ENCODE data around the gene CDC34. TPM values are rescaled to one million over a fixed set of nuclear protein-coding genes. Genes with fewer than 3 reads are reported as not detected.

CDC34 gene
- total RNA-seq, 1 experiment from 2014 or later: 93.3 TPM

- POLR2A ChIA-PET (ENCODE audit: unreplicated experiment): no interaction called here
- H3K4me3 ChIP-seq: no peak overlapping the region
- no peak overlapping the region for H3K27ac ChIP-seq
- BruUV-seq (replicated peaks): no TSS peak
- H3K9me2 ChIP-seq (ENCODE audit: insufficient read depth): no peaks in the 10 kb centered on the region
- H3K79me2 ChIP-seq (ENCODE audit: low read depth): no peaks in the 10 kb centered on the region
- CTCF ChIA-PET: no interaction called here
- no peaks in the 10 kb centered on the region for H3K4me1 ChIP-seq (replicated peaks; ENCODE audit: insufficient read depth)
- no peak for TF ChIP-seq EZH2 (IDR thresholded peaks at IDR 0.05; ENCODE audit: low read depth)
- no peak for TF ChIP-seq CTCF (conservative IDR thresholded peaks at IDR 0.05)
- DNase-seq: no peak
- H3K9me3 ChIP-seq (ENCODE audit: insufficient read depth, low read depth): no peaks in the 10 kb centered on the region
- H3K27me3 ChIP-seq (ENCODE audit: insufficient read depth, low read depth): no peaks in the 10 kb centered on the region
- no peaks in the 10 kb centered on the region for H3K36me3 ChIP-seq (ENCODE audit: low read depth)
- intact Hi-C loops (cut with micrococcal nuclease; ENCODE audit: unreplicated experiment): no loop called here
- no peak overlapping the region for H2AFZ ChIP-seq
- no peaks in the 10 kb centered on the region for H4K20me1 ChIP-seq (ENCODE audit: insufficient read depth)
- H3K4me2 ChIP-seq: no peak overlapping the region
- H3F3A ChIP-seq (ENCODE audit: insufficient read depth, low read depth): peaks cover 10% of the 10 kb centered on the region; the same call in 1 of the 2 replicates
Observed at GRCh38 chr19:517721-518597, 13.6 kb upstream of the CDC34 start.

- intact Hi-C loops (cut with micrococcal nuclease; ENCODE audit: unreplicated experiment): no loop called here
- no peaks in the 10 kb centered on the region for H3K9me2 ChIP-seq (ENCODE audit: insufficient read depth)
- no peak overlapping the region for H3K27ac ChIP-seq
- CTCF ChIA-PET: no interaction called here
- H3K4me1 ChIP-seq (replicated peaks; ENCODE audit: insufficient read depth): no peaks in the 10 kb centered on the region
- H3K27me3 ChIP-seq (ENCODE audit: insufficient read depth, low read depth): no peaks in the 10 kb centered on the region
- TF ChIP-seq EZH2 (IDR thresholded peaks at IDR 0.05; ENCODE audit: low read depth) (no peak), CTCF (conservative IDR thresholded peaks at IDR 0.05) (no peak)
- no peak for DNase-seq
- no TSS peak for BruUV-seq (replicated peaks)
- H2AFZ ChIP-seq: no peak overlapping the region
- no peak overlapping the region for H3K4me3 ChIP-seq
- H3K4me2 ChIP-seq: no peak overlapping the region
- H3F3A ChIP-seq (ENCODE audit: insufficient read depth, low read depth): peaks cover 10% of the 10 kb centered on the region; the same call in 1 of the 2 replicates
- H3K79me2 ChIP-seq (ENCODE audit: low read depth): no peaks in the 10 kb centered on the region
- POLR2A ChIA-PET (ENCODE audit: unreplicated experiment): no interaction called here
- no peaks in the 10 kb centered on the region for H4K20me1 ChIP-seq (ENCODE audit: insufficient read depth)
- no peaks in the 10 kb centered on the region for H3K9me3 ChIP-seq (ENCODE audit: insufficient read depth, low read depth)
- H3K36me3 ChIP-seq (ENCODE audit: low read depth): no peaks in the 10 kb centered on the region
Observed at GRCh38 chr19:518598-519231, 12.8 kb upstream of the CDC34 start.

GRCh38 chr19:519449-519865 is 12.1 kb upstream of the CDC34 start:
- no peak for DNase-seq
- CTCF ChIA-PET: no interaction called here
- Histone ChIP-seq H3K9me2 (ENCODE audit: insufficient read depth) (no peaks in the 10 kb centered on the region), H3K79me2 (ENCODE audit: low read depth) (no peaks in the 10 kb centered on the region), H3K4me2 (no peak overlapping the region), H2AFZ (no peak overlapping the region), H4K20me1 (ENCODE audit: insufficient read depth) (no peaks in the 10 kb centered on the region), H3K4me3 (no peak overlapping the region), H3K4me1 (replicated peaks; ENCODE audit: insufficient read depth) (no peaks in the 10 kb centered on the region), H3K27me3 (ENCODE audit: insufficient read depth, low read depth) (no peaks in the 10 kb centered on the region), H3K27ac (no peak overlapping the region), H3K9me3 (ENCODE audit: insufficient read depth, low read depth) (no peaks in the 10 kb centered on the region), H3K36me3 (ENCODE audit: low read depth) (no peaks in the 10 kb centered on the region), H3F3A (ENCODE audit: insufficient read depth, low read depth) (peaks cover 10% of the 10 kb centered on the region; the same call in 1 of the 2 replicates)
- BruUV-seq (replicated peaks): no TSS peak
- no peak for TF ChIP-seq EZH2 (IDR thresholded peaks at IDR 0.05; ENCODE audit: low read depth)
- no peak for TF ChIP-seq CTCF (conservative IDR thresholded peaks at IDR 0.05)
- intact Hi-C loops (cut with micrococcal nuclease; ENCODE audit: unreplicated experiment): no loop called here
- POLR2A ChIA-PET (ENCODE audit: unreplicated experiment): no interaction called here
